Left cardiac atrium (tissue), 4 donors: ENCODE data around the gene NBEAL2. TPM values are rescaled to one million over a fixed set of nuclear protein-coding genes. Genes with fewer than 3 reads are reported as not detected.

Experiments used
- ATAC-seq, 2 donors: fragments of 200-7000 bp; cut with Tn5 transposase; one replicate each; pipeline ENCODE4 v1.9.1; 2020; ENCODE audit warnings: mild to moderate bottlenecking in 2 of 2, moderate library complexity in 2 of 2
- DNase-seq: peaks from one replicate; pipeline ENCODE4 v3.0.0-alpha.2; 2020
- intact Hi-C, 2 donors: fragments of 100-400 bp; cut with DNase I; formaldehyde crosslinking; loops; one replicate each; pipeline versions ENCODE4 v1.14.1 to v1.15.1; 2022 to 2023
- total RNA-seq, 2 donors: library from RNA; stranded (reverse); fragmentation: NEBNext Ultra II Directional; extraction: Animal tissue kit (Norgen Biotek cat#: 25700); gene quantifications; one replicate each; pipeline ENCODE4 v1.2.1, GENCODE V29; 2021
- donor health status: DM: no; HTN: yes; CAD: no.
- donor health status: DM: no; HTN: yes; CAD: no; lungs with severe emphysema.
- donor health status: DM: yes; HTN: yes; CAD: no.
- donor health status: Dilated cardiomyopathy.

Gene NBEAL2
- total RNA-seq, 2 donors from 2014 or later = 17.1 to 23.9 TPM

DNA sequence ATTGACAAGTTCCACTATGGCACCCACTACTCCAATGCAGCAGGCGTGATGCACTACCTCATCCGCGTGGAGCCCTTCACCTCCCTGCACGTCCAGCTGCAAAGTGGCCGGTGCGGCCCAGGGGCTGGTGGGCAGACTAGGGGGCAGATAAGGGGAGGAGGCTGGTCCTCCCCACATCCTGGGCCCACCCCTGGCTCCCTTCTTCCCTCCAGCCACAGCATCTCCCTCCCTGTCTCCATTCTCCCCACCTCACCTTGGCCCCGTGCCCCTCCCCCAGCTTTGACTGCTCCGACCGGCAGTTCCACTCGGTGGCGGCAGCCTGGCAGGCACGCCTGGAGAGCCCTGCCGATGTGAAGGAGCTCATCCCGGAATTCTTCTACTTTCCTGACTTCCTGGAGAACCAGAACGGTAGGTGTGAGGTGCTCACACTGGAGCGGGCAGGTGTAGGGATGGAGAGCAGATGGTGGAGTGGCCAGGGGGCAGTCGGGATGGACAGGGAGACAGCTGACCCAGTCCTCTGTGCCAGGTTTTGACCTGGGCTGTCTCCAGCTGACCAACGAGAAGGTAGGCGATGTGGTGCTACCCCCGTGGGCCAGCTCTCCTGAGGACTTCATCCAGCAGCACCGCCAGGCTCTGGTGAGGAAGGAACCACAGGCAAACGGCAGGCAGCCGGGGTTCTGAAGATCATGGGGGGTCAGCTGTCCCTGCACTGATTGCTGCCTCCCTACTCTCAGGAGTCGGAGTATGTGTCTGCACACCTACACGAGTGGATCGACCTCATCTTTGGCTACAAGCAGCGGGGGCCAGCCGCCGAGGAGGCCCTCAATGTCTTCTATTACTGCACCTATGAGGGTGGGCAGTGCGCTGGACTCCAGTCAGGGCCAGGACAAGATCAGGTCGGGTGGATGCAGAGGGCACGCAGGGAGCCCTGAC is 26.0 kb downstream of the NBEAL2 start:
- intact Hi-C loops = loop anchor here in 1 of 2 donors (10.0 kb wide), 1 partner anchor 301 kb away; the partner anchor contains the start of gene TMIE
- ATAC-seq (no peak), DNase-seq (no peak)

- no peak for ATAC-seq
- DNase-seq = no peak
- intact Hi-C loops = loop anchor here in 1 of 2 donors (10.0 kb wide), 1 partner anchor 301 kb away; the partner anchor contains the start of gene TMIE
Observed at GRCh38 chr3:47006145-47006651, 26.7 kb downstream of the NBEAL2 start.

- no peak for DNase-seq
- no peak for ATAC-seq
- intact Hi-C loops = loop anchor here in 1 of 2 donors (10.0 kb wide), 1 partner anchor 302 kb away; the partner anchor contains the start of gene TMIE
Observed at GRCh38 chr3:47007001-47007400, 27.5 kb downstream of the NBEAL2 start.

DNA sequence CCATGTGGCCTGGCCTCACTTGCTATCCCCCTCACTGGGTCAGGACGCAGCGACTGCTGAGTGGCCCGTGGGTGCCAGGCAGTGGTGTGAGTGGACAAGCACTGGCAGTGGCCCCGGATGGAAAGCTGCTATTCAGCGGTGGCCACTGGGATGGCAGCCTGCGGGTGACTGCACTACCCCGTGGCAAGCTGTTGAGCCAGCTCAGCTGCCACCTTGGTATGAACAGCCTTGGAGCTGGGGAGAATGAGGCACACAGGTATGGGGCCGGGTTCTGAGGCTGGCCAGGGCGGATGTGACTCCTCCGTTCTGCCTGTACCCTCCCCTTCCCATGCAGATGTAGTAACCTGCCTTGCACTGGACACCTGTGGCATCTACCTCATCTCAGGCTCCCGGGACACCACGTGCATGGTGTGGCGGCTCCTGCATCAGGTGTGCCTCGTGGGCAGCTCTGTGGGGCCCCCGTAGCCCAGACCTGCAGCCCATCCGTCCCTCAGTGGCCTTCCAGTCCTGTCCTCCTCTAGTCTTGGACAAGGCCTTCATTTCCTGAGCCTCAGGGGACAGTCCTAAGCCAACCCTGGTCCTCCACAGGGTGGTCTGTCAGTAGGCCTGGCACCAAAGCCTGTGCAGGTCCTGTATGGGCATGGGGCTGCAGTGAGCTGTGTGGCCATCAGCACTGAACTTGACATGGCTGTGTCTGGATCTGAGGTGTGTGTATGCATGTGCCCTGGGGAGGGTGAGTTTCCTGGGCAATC is 28.2 kb downstream of the NBEAL2 start:
- intact Hi-C loops = loop anchor here in 1 of 2 donors (10.0 kb wide), 1 partner anchor 303 kb away; the partner anchor contains the start of gene TMIE
- DNase-seq (no peak), ATAC-seq (no peak)

DNA sequence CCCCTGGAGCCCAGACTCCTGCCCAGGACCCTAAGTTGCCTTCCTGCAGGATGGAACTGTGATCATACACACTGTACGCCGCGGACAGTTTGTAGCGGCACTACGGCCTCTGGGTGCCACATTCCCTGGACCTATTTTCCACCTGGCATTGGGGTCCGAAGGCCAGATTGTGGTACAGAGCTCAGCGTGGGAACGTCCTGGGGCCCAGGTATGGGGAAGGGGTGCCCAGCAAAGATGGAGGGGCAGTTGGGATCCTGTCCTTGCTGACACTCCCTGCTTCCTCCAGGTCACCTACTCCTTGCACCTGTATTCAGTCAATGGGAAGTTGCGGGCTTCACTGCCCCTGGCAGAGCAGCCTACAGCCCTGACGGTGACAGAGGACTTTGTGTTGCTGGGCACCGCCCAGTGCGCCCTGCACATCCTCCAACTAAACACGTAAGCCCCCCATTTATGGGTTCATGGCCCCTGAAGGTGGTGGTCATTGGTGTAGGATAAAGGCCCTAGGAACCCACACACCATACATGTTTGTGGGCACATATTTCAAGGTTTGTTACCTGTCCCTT is 28.8 kb downstream of the NBEAL2 start:
- intact Hi-C loops = loop anchor here in 1 of 2 donors (10.0 kb wide), 1 partner anchor 304 kb away; the partner anchor contains the start of gene TMIE
- ATAC-seq (no peak), DNase-seq (no peak)

- intact Hi-C loops = loop anchor here in 1 of 2 donors (10.0 kb wide), 1 partner anchor 304 kb away; the partner anchor contains the start of gene TMIE
- no peak for DNase-seq
- peak in 1 of 2 donors; percentile 0 for ATAC-seq
Observed at GRCh38 chr3:47008851-47009224, 29.4 kb downstream of the NBEAL2 start.

- intact Hi-C loops = loop anchor here in 1 of 2 donors (10.0 kb wide), 1 partner anchor 305 kb away; the partner anchor contains the start of gene TMIE
- peak; percentile 92 for DNase-seq
- peak; percentile 94 to 96 for ATAC-seq
Observed at GRCh38 chr3:47009225-47010110, 30.0 kb downstream of the NBEAL2 start.

DNA sequence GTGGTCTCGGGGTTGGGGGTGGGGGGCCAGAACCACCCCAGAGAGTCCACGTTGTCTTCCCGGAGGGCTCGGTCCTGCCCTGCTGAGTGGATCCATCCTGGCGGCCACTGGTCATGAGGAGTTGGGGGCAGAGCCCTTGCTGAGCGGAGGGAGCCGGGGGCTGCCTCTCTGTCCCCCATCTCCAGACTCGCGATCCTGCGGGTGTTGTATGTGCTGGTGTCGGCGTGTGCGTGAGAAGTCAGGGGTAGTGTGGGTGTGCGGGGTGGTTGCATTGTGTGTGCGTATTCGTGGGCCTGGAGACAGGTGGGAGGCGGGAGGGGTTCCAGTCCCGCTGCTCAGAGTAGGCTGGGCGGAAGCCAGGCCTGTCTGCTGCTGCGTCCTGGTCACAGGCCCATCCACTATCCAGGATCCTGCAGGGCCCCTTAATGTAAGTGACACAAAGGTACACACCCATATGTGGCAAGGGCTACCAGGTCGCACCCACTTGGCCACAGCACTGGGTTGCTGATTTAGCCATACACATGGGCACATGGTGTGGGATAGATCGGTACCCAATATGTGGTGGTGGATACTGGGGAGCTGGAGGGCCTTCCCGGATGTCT is 30.7 kb downstream of the NBEAL2 start:
- DNase-seq (peak; percentile 26), ATAC-seq (no peak)
- intact Hi-C loops = no loop called here

DNA sequence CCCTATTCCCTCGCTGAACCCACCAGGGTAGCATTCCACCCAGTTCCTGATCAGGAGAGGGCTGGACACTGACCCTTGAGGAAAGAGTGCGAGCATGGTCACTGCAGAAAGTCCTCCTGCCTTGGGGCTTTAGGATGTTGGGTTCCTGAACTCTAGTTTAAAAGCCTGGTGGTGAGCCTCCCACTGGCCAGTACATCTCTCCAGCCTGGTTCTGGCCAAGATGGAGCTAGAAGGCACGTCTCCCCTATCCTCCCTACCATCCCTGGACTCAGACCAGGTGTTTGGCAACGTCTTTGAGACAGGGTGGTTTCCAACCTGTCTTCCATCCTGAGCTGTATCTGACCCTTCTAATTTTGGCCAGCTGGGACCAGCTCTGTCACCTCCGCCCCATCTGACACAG is 31.4 kb downstream of the NBEAL2 start:
- ATAC-seq = no peak
- intact Hi-C loops = no loop called here

DNA sequence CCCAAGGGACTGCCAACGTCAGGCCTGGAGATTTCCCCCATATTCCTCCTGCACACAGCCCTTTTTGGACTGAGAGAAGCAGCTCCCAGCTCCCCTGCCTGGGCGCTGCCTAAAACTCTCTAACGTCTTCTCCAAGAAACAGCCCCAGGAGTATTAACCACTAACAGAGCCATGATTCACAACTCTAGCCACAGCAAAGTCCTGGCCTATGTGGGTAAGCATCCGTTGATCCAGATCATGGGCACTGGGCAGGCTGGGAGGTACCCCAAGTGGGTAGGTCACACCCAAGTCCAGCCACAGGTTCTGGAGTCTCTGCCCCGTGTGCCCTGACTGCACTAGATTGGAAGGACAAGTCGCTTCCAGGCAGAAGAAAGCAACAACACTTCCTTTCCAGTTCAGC is 31.9 kb downstream of the NBEAL2 start:
- intact Hi-C loops = no loop called here
- ATAC-seq (no peak), DNase-seq (no peak)

More for the DNA sequence above, 31.4 kb downstream of the NBEAL2 start:
- no peak for DNase-seq

GRCh38 chr3:47012342-47013230 is 33.1 kb downstream of the NBEAL2 start:
- intact Hi-C loops = no loop called here
- DNase-seq (no peak), ATAC-seq (no peak)

DNA sequence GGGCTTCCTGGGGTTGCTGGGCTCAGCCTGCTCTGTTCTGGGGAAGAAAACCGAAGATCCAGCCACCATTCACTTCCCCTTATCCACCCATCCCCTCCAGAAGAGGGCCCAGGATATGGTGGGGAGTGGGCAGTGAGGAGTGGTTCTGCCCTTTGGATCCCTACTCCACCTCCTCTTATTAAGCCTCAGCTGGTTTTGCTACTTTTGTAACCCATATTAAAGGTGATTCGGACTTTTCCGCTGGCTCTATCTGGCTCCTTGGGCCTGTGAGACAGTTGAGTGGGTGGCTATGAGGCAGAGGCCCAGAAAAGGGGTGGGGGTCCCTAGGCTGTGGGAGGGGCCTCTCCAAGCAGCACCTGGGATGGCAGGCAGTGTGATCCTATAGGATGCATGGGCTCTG is 33.8 kb downstream of the NBEAL2 start:
- intact Hi-C loops = no loop called here
- no peak for DNase-seq
- ATAC-seq = no peak

GRCh38 chr3:47014036-47014435 is 34.6 kb downstream of the NBEAL2 start:
- DNase-seq = no peak
- intact Hi-C loops = no loop called here
- no peak for ATAC-seq

DNA sequence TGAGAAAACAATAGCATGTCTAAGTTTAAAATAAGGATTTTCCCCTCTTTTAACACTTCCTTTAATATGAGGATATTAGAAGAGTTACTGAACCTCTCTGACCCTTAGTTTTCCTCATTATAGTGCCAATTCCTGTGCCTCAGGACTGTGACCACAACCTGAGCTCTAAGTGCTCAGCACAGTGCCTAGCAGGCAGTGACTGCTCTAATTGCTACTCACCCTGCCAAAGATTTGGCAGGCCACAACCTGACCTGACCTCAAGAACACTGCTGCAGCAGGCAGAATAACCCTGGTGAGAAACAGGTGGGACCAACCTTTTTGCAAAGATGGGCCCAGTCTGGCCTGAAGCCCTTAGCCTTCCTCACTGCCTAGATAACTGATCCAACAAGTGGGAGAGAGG is 35.7 kb downstream of the NBEAL2 start:
- intact Hi-C loops = no loop called here
- ATAC-seq (no peak), DNase-seq (no peak)

- DNase-seq (no peak), ATAC-seq (no peak)
- intact Hi-C loops = no loop called here
Observed at GRCh38 chr3:47016086-47016933, 36.8 kb downstream of the NBEAL2 start.

- DNase-seq = no peak
- intact Hi-C loops = no loop called here
- no peak for ATAC-seq
Observed at GRCh38 chr3:47016934-47017435, 37.5 kb downstream of the NBEAL2 start.
